RWPE2 (cell line): ENCODE measurements around the gene PITPNM3.
A peak's percentile ranks its signal among the peaks of the same experiment; 100 is the strongest.

Source experiments
- ATAC-seq: fragments of 200-7000 bp; cut with Tn5 transposase; 3 replicates; pipeline ENCODE4 v1.9.1; 2021; ENCODE audit warnings: low read depth
- DNase-seq: peaks from one replicate; pipeline ENCODE4 v3.0.0-alpha.2; 2020; ENCODE audit warnings: low spot score
- H3K27ac ChIP-seq: fragments of 450-650 bp; 2 replicates; pipeline ENCODE4 v1.5.1; 2017; ENCODE audit warnings: mild to moderate bottlenecking; ENCODE audit not compliant: poor library complexity, severe bottlenecking
- H3K27me3 ChIP-seq: fragments of 250-450 bp; sonication (Bioruptor Pico); 2 replicates; pipeline ENCODE4 v1.5.1; 2021; ENCODE audit warnings: mild to moderate bottlenecking, moderate library complexity; ENCODE audit not compliant: insufficient read depth, poor library complexity, severe bottlenecking
- H3K36me3 ChIP-seq: fragments of 250-450 bp; sonication (Bioruptor Pico); 2 replicates; pipeline ENCODE4 v1.5.1; 2020; ENCODE audit warnings: low read depth, mild to moderate bottlenecking, moderate library complexity
- H3K4me1 ChIP-seq: fragments of 250-450 bp; sonication (Bioruptor Pico); 2 replicates; pipeline ENCODE4 v1.5.1; 2021; ENCODE audit warnings: mild to moderate bottlenecking, moderate library complexity; ENCODE audit not compliant: insufficient read depth, poor library complexity, severe bottlenecking
- H3K4me3 ChIP-seq: fragments of 250-450 bp; sonication (Bioruptor Pico); 2 replicates; pipeline ENCODE4 v1.5.1; 2021; ENCODE audit warnings: mild to moderate bottlenecking, moderate library complexity; ENCODE audit not compliant: severe bottlenecking
- H3K9me3 ChIP-seq: fragments of 250-450 bp; sonication (Bioruptor Pico); 2 replicates; pipeline ENCODE4 v1.5.1; 2021; ENCODE audit warnings: mild to moderate bottlenecking, moderate library complexity; ENCODE audit not compliant: severe bottlenecking
- TF ChIP-seq, protein P1 (sequence below): fragments of 450-650 bp; IDR thresholded peaks from one replicate; pipeline ENCODE4 v1.5.1; 2017; ENCODE audit warnings: mild to moderate bottlenecking, moderate library complexity; ENCODE audit not compliant: poor library complexity, severe bottlenecking

The PITPNM3 gene

DNA sequence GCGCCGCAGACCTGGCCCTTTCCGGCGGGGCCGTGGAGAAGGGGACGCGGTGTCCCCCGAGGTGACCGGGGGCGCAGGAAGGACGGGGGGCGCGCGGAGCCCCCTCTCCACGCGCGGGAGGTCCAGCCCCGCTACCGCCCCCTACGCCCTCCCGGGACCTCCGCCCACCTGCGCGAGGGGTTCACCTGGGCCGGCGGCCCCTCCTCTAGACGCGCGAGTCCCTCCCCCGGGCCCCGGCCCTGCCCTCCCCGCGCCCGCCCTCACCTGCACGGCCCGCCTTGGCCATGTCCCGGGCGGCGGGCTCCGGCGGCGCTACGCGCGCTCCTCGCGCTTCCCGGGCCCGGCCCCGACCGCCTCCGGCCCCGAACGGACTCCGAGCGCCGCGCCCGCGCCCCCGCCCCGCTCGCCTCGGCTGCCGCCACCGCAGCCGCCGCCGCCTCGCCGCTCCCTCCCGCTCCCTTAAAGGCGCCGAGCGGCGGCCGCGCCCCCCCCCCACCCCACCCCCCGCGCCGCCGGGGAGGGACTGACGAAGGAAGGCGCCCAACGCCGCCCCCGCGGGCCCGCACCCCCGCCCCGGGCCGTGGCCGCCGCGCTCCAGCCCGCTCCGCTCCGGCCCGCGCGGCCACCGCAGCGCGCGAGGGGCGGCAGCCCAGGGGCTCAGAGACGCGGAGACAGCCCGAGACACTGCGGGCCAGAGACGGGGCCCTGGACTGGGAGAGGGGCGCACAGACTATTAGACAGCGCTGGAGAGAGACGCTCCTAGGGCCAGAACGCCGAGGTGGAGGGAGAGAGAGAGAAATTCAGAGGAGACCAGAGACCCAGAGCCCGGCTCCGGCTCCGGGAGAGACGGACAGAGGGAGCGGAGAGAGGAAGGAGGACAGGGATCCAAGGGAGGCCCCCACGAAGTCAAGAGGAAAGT is at the start of gene PITPNM3:
Gene PITPNM3, minus strand, starts transcription at position 435 of the 919 bp plus-strand sequence. Its CDS starts 149 bp downstream, at position 286.
- Histone ChIP-seq H3K36me3 (no peaks in the 10 kb centered on the region), H3K9me3 (no peaks in the 10 kb centered on the region), H3K27ac (peak within 1 kb of the TSS; percentile 94), H3K27me3 (no peaks in the 10 kb centered on the region), H3K4me1 (peaks cover 31% of the 10 kb centered on the region), H3K4me3 (peak within 1 kb of the TSS; percentile 71)
- TF ChIP-seq, protein P1, sequence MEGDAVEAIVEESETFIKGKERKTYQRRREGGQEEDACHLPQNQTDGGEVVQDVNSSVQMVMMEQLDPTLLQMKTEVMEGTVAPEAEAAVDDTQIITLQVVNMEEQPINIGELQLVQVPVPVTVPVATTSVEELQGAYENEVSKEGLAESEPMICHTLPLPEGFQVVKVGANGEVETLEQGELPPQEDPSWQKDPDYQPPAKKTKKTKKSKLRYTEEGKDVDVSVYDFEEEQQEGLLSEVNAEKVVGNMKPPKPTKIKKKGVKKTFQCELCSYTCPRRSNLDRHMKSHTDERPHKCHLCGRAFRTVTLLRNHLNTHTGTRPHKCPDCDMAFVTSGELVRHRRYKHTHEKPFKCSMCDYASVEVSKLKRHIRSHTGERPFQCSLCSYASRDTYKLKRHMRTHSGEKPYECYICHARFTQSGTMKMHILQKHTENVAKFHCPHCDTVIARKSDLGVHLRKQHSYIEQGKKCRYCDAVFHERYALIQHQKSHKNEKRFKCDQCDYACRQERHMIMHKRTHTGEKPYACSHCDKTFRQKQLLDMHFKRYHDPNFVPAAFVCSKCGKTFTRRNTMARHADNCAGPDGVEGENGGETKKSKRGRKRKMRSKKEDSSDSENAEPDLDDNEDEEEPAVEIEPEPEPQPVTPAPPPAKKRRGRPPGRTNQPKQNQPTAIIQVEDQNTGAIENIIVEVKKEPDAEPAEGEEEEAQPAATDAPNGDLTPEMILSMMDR = no peak
- ATAC-seq (peak; percentile 28; the same call in 2 of the 3 replicates), DNase-seq (no peak)

DNA sequence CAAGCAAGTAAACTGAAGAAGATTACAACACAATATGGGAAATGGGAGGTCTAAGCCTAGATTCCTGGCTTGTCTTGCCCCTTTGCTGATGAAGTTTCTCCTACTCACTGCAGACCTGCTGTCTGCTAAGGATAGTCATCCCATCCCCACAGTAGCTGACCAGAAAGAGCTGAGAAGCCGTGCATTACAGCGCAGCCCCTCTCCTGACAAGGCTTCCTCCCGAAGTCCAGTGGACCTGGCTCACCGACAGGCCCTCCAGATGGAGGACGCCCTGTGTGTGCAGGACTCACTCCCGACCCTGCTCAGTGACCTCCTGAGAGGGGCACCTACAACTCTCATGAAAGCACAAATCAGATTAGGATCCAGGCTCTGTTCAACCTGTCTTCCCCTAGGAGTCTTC is 48.8 kb upstream of the PITPNM3 start:
- DNase-seq = no peak
- H3K27ac ChIP-seq = no peak overlapping the region
- no peak for ATAC-seq

DNA sequence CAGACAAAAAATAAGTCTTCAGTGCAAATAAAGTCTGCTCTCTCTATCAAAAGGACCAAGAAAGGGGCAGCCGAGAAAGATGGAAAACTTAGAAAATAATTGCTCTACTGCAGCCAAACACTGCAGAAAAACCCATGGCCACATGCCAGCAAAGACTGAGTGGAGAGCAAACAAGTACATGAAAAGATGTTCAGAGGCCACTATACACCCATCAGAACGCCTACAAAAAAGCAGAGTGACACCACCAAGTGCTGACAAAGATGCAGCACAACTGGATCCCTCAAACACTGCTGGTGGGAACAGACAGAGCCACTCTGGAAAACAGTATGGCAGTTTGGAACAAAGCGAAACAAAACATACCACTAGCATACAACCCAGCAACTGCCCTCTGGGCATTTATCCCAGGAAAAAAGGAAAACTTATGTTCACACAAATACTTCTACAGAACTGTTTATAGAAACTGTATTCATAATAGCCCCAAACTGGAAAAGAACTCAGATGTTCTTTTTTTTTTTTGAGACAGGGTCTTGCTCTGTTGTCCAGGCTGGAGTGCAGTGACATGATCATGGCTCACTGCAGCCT is 47.5 kb upstream of the PITPNM3 start:
- Histone ChIP-seq H3K27me3 (no peaks in the 10 kb centered on the region), H3K4me3 (no peak overlapping the region), H3K27ac (no peak overlapping the region), H3K9me3 (no peaks in the 10 kb centered on the region), H3K36me3 (peaks cover 91% of the 10 kb centered on the region), H3K4me1 (peaks cover 8% of the 10 kb centered on the region)
- TF ChIP-seq, protein P1 = no peak
- ATAC-seq = no peak
- no peak for DNase-seq

More for the DNA sequence above, 48.8 kb upstream of the PITPNM3 start:
- Histone ChIP-seq H3K4me3 (no peak overlapping the region), H3K27me3 (no peaks in the 10 kb centered on the region), H3K4me1 (peaks cover 10% of the 10 kb centered on the region), H3K36me3 (peaks cover 91% of the 10 kb centered on the region), H3K9me3 (no peaks in the 10 kb centered on the region)
- TF ChIP-seq, protein P1 = no peak

DNA sequence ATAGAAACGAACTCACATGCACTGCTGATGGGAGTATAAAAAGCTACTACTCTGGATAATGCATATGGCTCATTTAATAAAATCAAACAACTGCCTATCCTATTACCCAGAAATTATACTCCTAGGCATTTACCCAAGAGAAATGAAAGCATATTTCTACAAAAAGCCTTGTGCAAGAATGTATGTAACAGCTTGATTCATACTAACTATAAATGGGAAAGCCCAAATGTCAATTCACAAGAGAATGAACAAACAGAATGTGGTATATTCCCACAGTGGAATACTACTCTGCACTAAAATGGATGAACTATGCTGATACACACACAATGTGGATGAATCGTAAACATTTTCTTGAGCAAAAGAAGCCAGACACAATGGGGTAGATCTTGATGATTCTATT is 45.8 kb upstream of the PITPNM3 start:
- Histone ChIP-seq H3K36me3 (peaks cover 91% of the 10 kb centered on the region), H3K4me3 (no peak overlapping the region), H3K4me1 (no peaks in the 10 kb centered on the region), H3K27me3 (no peaks in the 10 kb centered on the region), H3K27ac (no peak overlapping the region), H3K9me3 (no peaks in the 10 kb centered on the region)
- TF ChIP-seq, protein P1 = no peak
- ATAC-seq = no peak
- no peak for DNase-seq

DNA sequence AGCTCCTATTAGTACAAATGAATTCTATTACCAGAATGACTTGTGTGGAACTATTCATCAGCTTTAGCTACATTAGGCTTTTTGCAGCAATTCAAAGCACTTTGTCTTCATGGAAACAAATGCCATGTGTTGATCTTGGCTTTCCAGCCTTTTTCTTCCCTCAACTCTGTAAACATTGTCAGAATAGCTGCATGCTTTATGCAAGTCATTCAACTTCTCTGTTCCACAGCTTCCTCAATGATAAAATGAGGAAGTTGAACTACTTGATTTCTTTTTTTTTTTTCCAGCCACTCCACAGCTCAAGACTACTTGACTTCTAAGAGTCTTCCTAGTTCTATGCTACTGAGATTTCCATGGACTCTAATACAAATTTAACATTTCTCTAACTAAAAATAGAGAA is 43.0 kb upstream of the PITPNM3 start:
- DNase-seq = no peak
- Histone ChIP-seq H3K36me3 (peaks cover 96% of the 10 kb centered on the region), H3K27me3 (no peaks in the 10 kb centered on the region), H3K9me3 (no peaks in the 10 kb centered on the region), H3K4me3 (no peak overlapping the region), H3K27ac (no peak overlapping the region), H3K4me1 (no peaks in the 10 kb centered on the region)
- TF ChIP-seq, protein P1 = no peak
- no peak for ATAC-seq
